ENCODE results near the gene CAT.

Gene CAT

GRCh38 chr11:34447044-34447443 lies 8.3 kb downstream of the CAT start:
- TF ChIP-seq GABPA (IDR thresholded peaks at IDR 0.05; ENCODE audit: low read depth) (no peak), REST (IDR thresholded peaks at IDR 0.05; ENCODE audit: insufficient replicate concordance, low read depth) (no peak), POLR2AphosphoS5 (IDR thresholded peaks at IDR 0.05; ENCODE audit: low read depth) (no peak), SPI1 (IDR thresholded peaks at IDR 0.05; ENCODE audit: borderline replicate concordance, low read depth) (no peak), CTCF (IDR thresholded peaks at IDR 0.05; ENCODE audit: insufficient read depth, low read length) (no peak)
- no peak for DNase-seq (ENCODE audit: low read depth in 1 of 2, low spot score in 1 of 2)

GRCh38 chr11:34448223-34448994 lies 9.7 kb downstream of the CAT start:
- H3K27ac ChIP-seq (replicated peaks): peak overlapping the region; percentile 78
- H3K4me3 ChIP-seq (replicated peaks; ENCODE audit: insufficient read depth, low read length): no peak overlapping the region
- peak in 1 of 2 experiments; percentile 48 for DNase-seq (ENCODE audit: low read depth in 1 of 2, low spot score in 1 of 2)
- no peaks in the 10 kb centered on the region for H3K27me3 ChIP-seq (ENCODE audit: insufficient read depth, poor library complexity, severe bottlenecking)
- no peak for TF ChIP-seq CTCF (IDR thresholded peaks at IDR 0.05; ENCODE audit: insufficient read depth, low read length)

More at GRCh38 chr11:34447044-34447443, 8.3 kb downstream of the CAT start:
- H3K4me3 ChIP-seq (replicated peaks; ENCODE audit: insufficient read depth, low read length): no peak overlapping the region
- H3K27me3 ChIP-seq (ENCODE audit: insufficient read depth, poor library complexity, severe bottlenecking): no peaks in the 10 kb centered on the region
- peak overlapping the region; percentile 78 for H3K27ac ChIP-seq (replicated peaks)

- H3K4me3 ChIP-seq (replicated peaks; ENCODE audit: insufficient read depth, low read length): no peak overlapping the region
- DNase-seq (ENCODE audit: low read depth in 1 of 2, low spot score in 1 of 2): peak in 1 of 2 experiments; percentile 82
- peak overlapping the region; percentile 78 for H3K27ac ChIP-seq (replicated peaks)
- H3K27me3 ChIP-seq (ENCODE audit: insufficient read depth, poor library complexity, severe bottlenecking): no peaks in the 10 kb centered on the region
- TF ChIP-seq REST (IDR thresholded peaks at IDR 0.05; ENCODE audit: insufficient replicate concordance, low read depth) (no peak), CTCF (IDR thresholded peaks at IDR 0.05; ENCODE audit: insufficient read depth, low read length) (no peak), GABPA (IDR thresholded peaks at IDR 0.05; ENCODE audit: low read depth) (no peak), SPI1 (IDR thresholded peaks at IDR 0.05; ENCODE audit: borderline replicate concordance, low read depth) (no peak), POLR2AphosphoS5 (IDR thresholded peaks at IDR 0.05; ENCODE audit: low read depth) (peak; percentile 60; the same call in 1 of the 2 replicates)
Measured at GRCh38 chr11:34449013-34449412, 10.3 kb downstream of the CAT start.
